HK-2 (cell line): ENCODE data around the gene SLCO2A1.

Source experiments
- DNase-seq: peaks from one replicate; pipeline ENCODE4 v3.0.0-alpha.2; 2018; ENCODE audit not compliant: unreplicated experiment

The SLCO2A1 gene

GRCh38 chr3:134034005-134034785 is 4.5 kb upstream of the SLCO2A1 start:
- no peak for DNase-seq

DNA sequence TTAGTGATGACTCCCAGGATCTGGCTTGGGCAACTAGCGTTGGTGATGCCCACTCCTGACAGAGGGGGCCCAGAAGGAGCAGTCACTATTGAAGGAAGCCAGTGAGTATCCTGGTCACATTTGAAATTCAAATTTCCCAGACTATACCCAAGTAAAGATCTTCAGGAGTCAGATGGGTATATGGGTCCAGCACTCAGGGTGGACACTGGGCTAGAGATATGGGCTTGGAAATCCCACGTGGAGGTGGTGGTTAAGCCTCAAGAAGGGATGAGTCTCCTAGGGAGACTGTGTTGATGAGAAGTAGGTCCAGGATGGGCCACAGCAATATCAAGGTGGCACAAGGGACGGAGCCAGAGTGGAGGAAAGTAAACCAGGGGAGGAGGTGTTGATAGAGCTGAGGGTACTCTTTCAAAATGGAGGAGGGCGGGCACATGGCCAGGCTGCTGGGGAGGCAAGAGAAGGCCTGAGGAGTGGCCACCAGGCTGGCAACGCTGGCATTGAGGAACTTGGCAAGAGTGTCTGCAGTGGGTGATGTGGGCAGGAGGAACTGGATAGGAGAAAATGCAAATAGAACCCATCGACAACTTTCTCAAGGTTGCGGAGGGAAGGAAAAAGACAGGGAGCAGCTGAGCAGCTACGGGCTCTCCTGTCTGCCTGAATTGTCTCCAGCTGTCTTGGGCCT is 3.7 kb upstream of the SLCO2A1 start:
- no peak for DNase-seq

DNA sequence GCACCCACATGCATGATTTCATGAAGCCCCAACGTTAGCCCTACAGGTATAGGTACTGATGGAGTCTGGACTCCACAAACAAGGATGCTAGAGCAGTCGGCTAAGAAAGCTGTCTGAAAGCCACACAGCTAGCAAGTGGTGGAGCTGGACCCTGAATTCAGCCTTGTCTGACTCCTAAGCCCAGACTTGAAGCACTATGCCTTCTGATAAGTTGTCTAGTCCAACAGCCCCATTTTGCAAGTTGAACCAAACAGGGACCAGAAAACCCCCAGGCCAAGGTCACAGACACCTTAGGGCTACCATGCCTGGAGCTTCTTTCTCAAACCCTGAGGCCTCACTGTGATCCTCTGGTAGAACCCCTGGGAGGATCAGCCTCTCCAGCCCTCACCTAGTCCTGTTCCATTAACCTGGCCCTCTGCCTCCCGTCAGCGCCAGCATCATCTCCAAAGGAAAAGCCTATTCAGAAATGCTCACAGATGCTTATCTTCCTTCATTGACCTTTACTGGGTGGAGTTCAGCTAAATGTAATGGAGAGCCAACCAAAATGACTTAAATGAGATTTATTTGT is 1.7 kb upstream of the SLCO2A1 start:
- no peak for DNase-seq

DNA sequence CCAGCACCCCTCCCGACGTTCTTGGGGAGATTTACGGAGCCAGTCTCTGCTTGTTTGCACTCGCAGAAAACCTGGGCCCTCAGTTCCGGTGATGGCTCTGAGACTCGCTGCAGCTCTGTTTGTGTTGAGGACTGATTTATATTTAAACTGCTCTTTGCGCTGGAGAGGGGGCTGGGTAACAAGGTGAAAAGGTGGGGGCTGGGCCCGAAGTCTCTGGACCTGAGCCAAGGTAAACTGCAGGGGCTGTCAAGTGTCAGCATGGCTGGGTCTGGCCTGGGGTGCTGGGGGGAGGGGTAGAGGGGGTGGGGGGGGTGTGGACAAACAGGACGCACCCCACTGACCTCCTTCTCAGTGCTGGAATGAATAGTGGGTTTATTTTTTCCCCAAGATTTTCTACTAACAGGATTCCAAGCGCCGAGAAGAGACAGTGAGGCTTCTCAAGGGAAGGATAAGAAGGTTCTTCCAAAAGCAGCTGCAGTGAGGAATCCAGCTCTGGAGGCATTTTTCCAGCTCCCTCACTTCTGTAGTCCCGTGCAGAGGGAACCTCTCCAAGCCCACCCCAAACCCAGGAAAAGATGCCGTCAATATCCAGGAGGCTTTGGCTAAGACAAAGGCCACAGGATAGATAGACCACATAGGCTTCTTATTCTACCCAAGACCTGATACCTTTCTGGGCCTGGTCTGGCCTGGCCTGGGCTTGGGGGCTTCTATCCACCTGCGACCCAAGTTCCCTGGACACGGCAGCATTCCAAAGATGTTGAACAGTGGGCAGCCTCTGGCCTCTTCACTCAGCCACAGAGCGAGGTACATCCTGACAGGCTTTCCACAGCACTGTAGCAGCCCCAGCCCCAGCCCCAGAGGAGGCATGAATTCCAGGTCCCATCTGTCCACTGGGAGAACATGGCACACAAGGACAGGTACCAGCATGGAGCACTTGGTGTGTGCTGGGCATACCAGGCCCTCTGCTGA is 938 bp upstream of the SLCO2A1 start:
- DNase-seq, result no peak

DNA sequence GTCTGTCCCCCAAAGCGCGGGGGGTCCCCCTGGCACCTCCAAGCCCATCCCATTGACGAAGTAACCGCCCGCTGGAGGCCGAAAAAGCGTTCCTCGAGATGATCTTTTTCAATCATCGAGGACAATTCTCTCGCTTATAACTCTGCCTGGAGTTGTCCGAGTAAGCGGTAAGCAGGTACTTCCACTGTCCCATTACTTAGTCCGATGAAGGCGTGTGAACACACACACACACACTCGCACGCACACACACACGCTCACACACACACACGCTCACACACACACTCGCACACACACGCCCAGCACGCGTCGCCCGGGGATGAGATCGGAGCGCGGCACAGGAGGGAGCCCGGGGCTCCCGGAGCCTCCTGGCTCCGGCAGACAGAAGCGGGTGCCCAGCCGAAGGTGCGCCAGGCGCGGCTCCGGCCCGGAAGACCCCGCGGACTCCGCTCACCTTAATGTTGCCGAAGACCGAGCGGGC is 430 bp downstream of the SLCO2A1 start:
- peak; percentile 44 for DNase-seq

DNA sequence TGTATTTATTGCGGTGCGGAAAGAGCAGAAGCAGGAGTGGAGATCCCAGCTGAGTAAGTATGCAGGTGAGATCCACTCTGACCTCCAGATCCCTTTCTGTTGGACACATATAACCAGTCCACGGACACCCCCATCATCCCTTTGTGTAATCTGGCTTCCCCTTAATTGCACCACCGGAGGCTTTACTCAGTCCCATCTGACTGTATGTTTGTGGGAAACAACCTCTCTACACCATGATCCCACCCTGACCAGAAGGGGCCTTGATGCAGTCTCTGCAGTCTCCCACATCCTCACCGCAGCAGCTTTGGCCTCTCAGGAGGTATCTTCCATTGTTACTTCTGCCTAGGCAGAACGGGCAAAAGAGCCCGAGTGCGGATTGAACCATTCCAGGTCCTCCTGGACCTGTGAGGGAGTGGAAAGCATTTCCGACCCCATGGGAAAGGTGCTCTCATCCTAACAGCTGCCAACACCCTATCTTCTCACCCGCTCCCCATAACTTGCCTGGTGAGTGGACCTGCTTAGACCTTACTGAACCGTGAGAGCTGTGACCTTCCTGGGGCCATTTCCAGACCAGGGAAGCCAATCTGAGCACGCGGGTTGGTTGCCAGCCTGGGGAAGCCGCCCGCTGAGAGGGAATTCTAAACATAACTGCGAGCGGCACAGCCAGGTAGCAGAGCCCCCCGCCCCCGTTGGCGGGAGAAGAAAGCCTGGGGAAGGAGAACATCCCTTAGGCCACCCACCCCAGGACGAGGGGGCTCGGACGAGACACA is 1.1 kb downstream of the SLCO2A1 start:
- peak; percentile 20 for DNase-seq

DNA sequence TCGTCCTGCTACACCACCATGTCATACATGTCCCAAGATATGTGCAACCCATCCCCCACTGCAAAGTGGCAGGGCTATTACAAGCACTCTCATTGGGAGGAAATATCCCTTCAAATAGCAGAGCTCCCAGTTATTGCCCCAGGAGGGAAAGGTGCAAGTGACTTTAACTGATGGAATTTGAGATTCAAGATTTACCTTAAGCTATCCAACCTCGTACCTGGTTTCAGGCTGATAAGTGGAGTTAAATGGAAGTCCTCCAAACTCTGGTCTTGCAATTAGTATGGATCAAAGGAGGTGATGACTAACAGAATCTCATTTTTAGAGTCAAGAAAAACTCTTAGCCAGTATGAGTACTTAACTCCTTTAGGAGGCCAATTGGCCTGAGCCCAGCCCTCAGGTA is 2.1 kb downstream of the SLCO2A1 start:
- DNase-seq, result no peak

DNA sequence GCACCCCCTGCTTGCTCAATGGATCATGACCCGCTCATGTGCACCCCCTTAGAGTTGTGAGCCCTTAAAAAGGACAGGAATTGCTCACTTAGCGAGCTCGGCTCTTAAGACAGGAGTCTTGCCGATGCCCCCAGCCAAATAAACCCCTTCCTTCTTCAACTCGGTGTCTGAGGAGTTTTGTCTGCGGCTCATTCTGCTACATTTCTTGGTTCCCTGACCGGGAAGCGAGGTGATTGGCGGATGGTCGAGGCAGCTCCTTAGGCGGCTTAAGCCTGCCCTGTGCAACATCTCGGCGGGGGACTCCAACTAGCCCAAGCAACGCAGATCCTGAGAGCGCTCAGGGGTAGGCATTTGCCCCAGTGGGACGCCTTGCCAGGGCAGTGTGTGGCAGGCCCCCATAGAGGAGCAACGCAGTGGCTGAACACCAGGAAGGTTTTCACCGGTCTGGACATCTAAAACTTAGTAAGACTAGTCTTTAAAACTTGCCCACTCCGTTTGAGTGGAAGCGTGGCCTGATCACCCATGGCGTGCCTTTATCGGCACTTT is 9.5 kb downstream of the SLCO2A1 start:
- DNase-seq, result no peak

DNA sequence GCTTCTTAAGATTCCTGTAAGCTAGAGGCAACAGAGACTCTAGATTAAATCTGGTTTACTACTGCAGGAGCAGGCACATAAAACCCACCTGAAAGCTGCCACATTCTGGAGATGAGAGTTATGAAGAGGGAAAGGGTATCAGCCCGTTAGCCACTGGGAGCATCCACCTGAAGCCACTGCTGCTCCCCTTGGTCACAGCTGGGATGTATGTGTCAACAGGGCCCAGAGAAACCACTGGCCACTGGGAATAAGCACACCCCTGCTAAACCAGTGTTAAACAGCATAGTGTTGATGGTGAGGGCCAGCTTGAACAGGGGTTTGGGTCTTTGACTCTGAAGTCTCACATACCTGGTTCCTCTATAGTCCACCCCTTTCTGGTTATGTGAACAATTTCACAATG is 10.9 kb downstream of the SLCO2A1 start:
- DNase-seq, result no peak

GRCh38 chr3:134018406-134018805 is 11.3 kb downstream of the SLCO2A1 start:
- DNase-seq, result no peak

DNA sequence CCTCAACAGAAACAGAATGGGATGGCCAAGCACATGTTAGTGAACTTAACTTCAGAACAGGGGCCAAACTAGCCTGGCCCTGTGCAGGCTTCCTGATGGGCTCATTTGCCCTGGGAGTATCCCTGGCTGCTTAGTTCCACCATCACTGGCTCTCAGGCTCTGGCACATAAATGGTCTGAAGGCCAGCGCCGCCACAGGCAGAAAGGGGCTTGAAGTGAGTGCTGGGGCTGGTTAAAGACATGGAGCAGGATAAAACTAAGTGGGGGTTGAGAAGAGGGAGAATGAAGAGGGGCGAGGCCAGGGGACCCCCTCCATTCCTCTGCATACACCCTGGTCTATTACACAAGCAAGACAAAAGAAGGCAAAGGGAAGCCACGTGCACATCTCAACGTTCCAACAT is 12.2 kb downstream of the SLCO2A1 start:
- DNase-seq, result no peak

- no peak for DNase-seq
Observed at GRCh38 chr3:134014270-134014669, 15.5 kb downstream of the SLCO2A1 start.

GRCh38 chr3:134013280-134013679 is 16.4 kb downstream of the SLCO2A1 start:
- no peak for DNase-seq

DNA sequence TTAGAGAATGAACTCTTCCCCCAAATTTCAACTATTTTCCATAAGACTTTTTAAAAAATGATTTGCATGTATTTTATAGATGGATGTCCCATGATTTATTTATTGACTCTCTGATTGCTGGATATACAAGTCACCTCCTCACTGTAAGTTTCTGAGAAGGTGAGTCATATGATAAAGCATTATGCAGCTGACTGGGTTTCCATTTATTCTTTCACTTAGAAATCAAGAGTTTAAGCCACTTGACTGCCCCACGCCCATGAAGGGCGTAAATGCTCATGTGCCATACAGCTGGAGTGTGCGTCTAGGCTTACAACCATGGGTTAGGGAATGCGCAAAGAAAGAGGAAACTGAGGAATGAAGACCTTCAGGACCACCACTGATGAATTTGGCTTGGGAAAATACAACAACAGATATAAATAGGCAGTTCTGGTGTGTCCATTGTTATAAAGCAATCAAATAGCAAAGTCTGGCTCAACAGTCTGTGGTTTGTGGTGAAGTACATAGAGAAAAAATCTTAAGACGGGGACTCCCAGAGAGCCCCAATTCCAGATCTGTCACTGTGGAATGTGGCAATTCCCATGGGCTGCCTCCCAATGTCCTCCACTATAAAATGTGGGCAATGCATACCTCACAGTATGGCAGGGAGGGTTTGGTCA is 20.3 kb downstream of the SLCO2A1 start:
- peak; percentile 43 for DNase-seq

DNA sequence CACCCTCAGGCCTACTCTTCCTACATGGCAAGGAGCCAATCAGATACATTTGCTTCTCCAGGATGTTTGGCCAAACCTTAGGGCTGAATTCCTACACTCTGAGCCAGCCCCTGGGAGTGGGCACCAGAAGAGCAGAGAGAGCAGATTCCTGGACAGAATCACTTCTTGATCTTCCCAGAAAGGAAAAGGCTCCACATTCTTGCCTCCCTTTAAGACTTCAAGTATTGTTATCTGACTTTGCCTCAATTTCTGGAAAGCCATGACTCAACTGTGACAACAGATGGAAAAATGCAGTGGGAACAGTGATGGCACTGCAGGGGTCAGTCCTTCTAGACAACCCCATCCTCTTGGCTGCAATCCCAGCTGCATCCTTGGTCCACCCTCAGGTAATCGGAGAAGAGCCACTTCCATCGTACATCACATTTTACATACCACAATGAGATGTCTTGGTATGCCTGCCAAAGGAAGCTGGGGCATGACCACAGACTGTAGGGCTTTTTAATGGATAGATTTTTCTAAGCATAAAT is 21.0 kb downstream of the SLCO2A1 start:
- peak; percentile 80 for DNase-seq

GRCh38 chr3:134007819-134008218 is 21.9 kb downstream of the SLCO2A1 start:
- no peak for DNase-seq

GRCh38 chr3:134004841-134005240 is 24.9 kb downstream of the SLCO2A1 start:
- no peak for DNase-seq

DNA sequence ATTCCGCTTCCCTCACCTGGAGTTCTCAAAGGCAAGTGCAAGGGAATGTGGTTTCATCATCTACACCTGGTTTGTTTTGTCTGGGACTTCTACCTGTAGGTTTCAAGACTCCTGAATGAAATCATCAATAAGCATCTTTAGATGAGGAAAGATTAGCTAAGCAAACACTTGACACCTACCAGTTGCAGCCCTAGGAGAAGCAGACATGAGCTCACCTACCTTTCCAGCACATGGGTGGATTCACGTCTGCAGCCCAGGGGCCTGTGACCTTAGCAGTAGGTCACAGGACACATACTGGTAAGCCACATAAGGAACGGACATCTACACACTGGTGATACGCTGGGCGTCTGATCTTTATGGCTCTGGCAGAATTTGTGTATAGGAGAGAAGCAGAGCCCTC is 26.7 kb downstream of the SLCO2A1 start:
- DNase-seq, result no peak

- peak; percentile 57 for DNase-seq
Observed at GRCh38 chr3:134002306-134002705, 27.4 kb downstream of the SLCO2A1 start.

DNA sequence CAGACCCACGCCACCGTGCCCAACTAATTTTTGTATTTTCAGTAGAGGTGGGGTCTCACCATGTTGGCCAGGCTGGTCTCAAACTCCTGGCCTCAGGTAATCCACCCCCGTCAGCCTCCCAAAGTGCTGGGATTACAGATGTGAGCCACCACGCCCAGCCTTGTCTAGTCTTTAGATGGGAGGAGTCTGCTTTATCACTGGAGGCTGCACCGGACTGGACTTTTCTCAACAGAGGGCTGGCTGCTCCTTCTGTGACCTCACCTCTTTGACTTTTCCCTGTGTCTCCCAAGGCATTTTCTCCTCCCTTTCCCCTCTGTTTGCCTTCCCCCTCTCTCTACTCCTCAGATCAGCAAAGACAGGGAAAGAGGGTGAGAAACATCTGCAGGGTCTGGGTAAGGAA is 28.5 kb downstream of the SLCO2A1 start:
- no peak for DNase-seq
